Prostate gland (tissue), 2 donors: Measurements from ENCODE around the gene C20orf202. TPM values are rescaled to one million over a fixed set of nuclear protein-coding genes. Genes with fewer than 3 reads are reported as not detected.

Experiments used
- DNase-seq: peaks from one replicate; pipeline ENCODE4 v3.0.0-alpha.2; 2019; ENCODE audit warnings: low spot score
- H3K27ac ChIP-seq, 2 donors: fragments of 200-600 bp; sonication (generic); 2 replicates each; pipeline ENCODE4 v1.5.1; 2017 to 2019
- H3K27me3 ChIP-seq: fragments of 200-600 bp; sonication (generic); replicated peaks from 2 replicates; pipeline ENCODE4 v1.5.1; 2019; ENCODE audit not compliant: insufficient read depth
- H3K36me3 ChIP-seq, 2 donors: fragments of 200-600 bp; sonication (generic); 1 replicate in 1 of 2; 2 replicates in 1 of 2; pipeline versions ENCODE4 v1.5.1 to v1.8.1; 2017 to 2019
- H3K4me1 ChIP-seq: fragments of 200-600 bp; sonication (generic); replicated peaks from 2 replicates; pipeline ENCODE4 v1.5.1; 2019
- H3K4me3 ChIP-seq, 2 donors: fragments of 200-600 bp; sonication (generic); 2 replicates each; pipeline ENCODE4 v1.5.1; 2017 to 2019
- H3K9me3 ChIP-seq: fragments of 200-600 bp; sonication (generic); 2 replicates; pipeline ENCODE4 v1.5.1; 2017
- CTCF ChIP-seq, 4 experiments: fragments of 200-600 bp in 2 of 4; fragments of 450-650 bp in 2 of 4; sonication (generic) in 2 of 4; IDR thresholded peaks; 1 replicate in 3 of 4; 2 replicates in 1 of 4; pipeline ENCODE4 v1.5.1; 2016 to 2019; ENCODE audit warnings: antibody characterized with exemption in 4 of 4, mild to moderate bottlenecking in 2 of 4, moderate library complexity in 2 of 4
- POLR2A ChIP-seq: fragments of 450-650 bp; IDR thresholded peaks from one replicate; pipeline ENCODE4 v1.6.1; 2016; ENCODE audit warnings: antibody characterized with exemption, mild to moderate bottlenecking
- POLR2AphosphoS5 ChIP-seq: sonication (generic); formaldehyde crosslinking; IDR thresholded peaks from one replicate; pipeline ENCODE4 v1.6.1; 2017; ENCODE audit warnings: antibody characterized with exemption
- WGBS: methylation state at CpG from one replicate; pipeline ENCODE4 v1.1.5; 2018; 5-methylcytosine and 5-hydroxymethylcytosine counted together
- intact Hi-C: fragments of 100-400 bp; cut with DNase I; formaldehyde crosslinking; loops from one replicate; pipeline ENCODE4 v1.14.2; 2022
- total RNA-seq, 2 donors: library from RNA; depleted of rRNA; stranded (reverse); fragments of >200 nt; gene quantifications; one replicate each; pipeline ENCODE4 v1.1.0, GENCODE V29; 2016

C20orf202 gene
- total RNA-seq, 2 donors from 2014 or later = not detected

GRCh38 chr20:1204576-1204975, 1.3 kb downstream of the C20orf202 start:
- Histone ChIP-seq H3K36me3 (no peaks in the 10 kb centered on the region), H3K27ac (no peak overlapping the region), H3K4me3 (no peak overlapping the region), H3K9me3 (no peaks in the 10 kb centered on the region), H3K4me1 (no peaks in the 10 kb centered on the region), H3K27me3 (no peaks in the 10 kb centered on the region)
- intact Hi-C loops = no loop called here
- DNase-seq = no peak
- TF ChIP-seq POLR2AphosphoS5 = no peak
- no peak for TF ChIP-seq CTCF (IDR thresholded peaks at IDR 0.05)
- no peak for TF ChIP-seq POLR2A
- WGBS = 98% methylated on average over 2 of the region's 2 CpGs

- Histone ChIP-seq H3K4me1 (no peaks in the 10 kb centered on the region), H3K36me3 (no peaks in the 10 kb centered on the region), H3K27me3 (no peaks in the 10 kb centered on the region), H3K4me3 (no peak overlapping the region), H3K9me3 (no peaks in the 10 kb centered on the region), H3K27ac (no peak overlapping the region)
- no peak for DNase-seq
- 92% methylated on average over 8 of the region's 8 CpGs for WGBS
- TF ChIP-seq CTCF (IDR thresholded peaks at IDR 0.05) = no peak
- no peak for TF ChIP-seq POLR2AphosphoS5
- no peak for TF ChIP-seq POLR2A
- intact Hi-C loops = no loop called here
Measured at GRCh38 chr20:1205802-1206201, 2.5 kb downstream of the C20orf202 start.

GRCh38 chr20:1206366-1207148, 3.3 kb downstream of the C20orf202 start:
- 64% methylated on average over 19 of the region's 19 CpGs for WGBS
- no peak for TF ChIP-seq POLR2AphosphoS5
- no peak for TF ChIP-seq POLR2A
- no peak for TF ChIP-seq CTCF (IDR thresholded peaks at IDR 0.05)
- DNase-seq = no peak
- Histone ChIP-seq H3K27ac (no peak overlapping the region), H3K4me1 (no peaks in the 10 kb centered on the region), H3K36me3 (no peaks in the 10 kb centered on the region), H3K27me3 (no peaks in the 10 kb centered on the region), H3K9me3 (no peaks in the 10 kb centered on the region), H3K4me3 (no peak overlapping the region)
- intact Hi-C loops = no loop called here

- intact Hi-C loops = no loop called here
- 82% methylated on average over 3 of the region's 3 CpGs for WGBS
- no peak for DNase-seq
- Histone ChIP-seq H3K27me3 (no peaks in the 10 kb centered on the region), H3K9me3 (no peaks in the 10 kb centered on the region), H3K36me3 (no peaks in the 10 kb centered on the region), H3K27ac (no peak overlapping the region), H3K4me1 (no peaks in the 10 kb centered on the region), H3K4me3 (no peak overlapping the region)
- TF ChIP-seq POLR2AphosphoS5 (no peak), CTCF (IDR thresholded peaks at IDR 0.05) (no peak), POLR2A (no peak)
Measured at GRCh38 chr20:1207293-1207878, 4.1 kb downstream of the C20orf202 start.
